Endothelial cell of umbilical vein (primary cell): ENCODE data around the gene DCAF6. TPM values are rescaled to one million over a fixed set of nuclear protein-coding genes. Genes with fewer than 3 reads are reported as not detected.
A peak's percentile ranks its signal among the peaks of the same experiment; 100 is the strongest.
"Not testable (repeated sequence)": the region's sequence is repeated elsewhere in the genome, so short reads cannot be mapped to it uniquely, and the experiment has no call there.

ENCODE experiments used
- Bru-seq: library from RNA; stranded (reverse); fragments of 400-500 nt; gene quantifications from one replicate; lab custom pipeline; 2021; lab: Mats Ljungman, UMichigan
- BruChase-seq, 2 experiments: library from RNA; stranded (reverse); fragments of 400-500 nt; gene quantifications; one replicate each; lab custom pipeline; 2021; lab: Mats Ljungman, UMichigan
- BruUV-seq: library from RNA; stranded (reverse); fragments of 400-500 nt; replicated peaks from 2 replicates; lab custom pipeline; 2021; lab: Mats Ljungman, UMichigan
- CTCF ChIA-PET: fragments of 300-600, 350-600 bp; sonication (Branson Sonifier 250); formaldehyde crosslinking; loops from one replicate; lab custom pipeline; 2021; ENCODE audit warnings: antibody characterized with exemption, inconsistent platforms; lab: Charles Lee
- POLR2A ChIA-PET: fragments of 300-600, 350-600 bp; sonication (Branson Sonifier 250); formaldehyde crosslinking; loops from one replicate; lab custom pipeline; 2021; ENCODE audit warnings: antibody characterized with exemption, inconsistent platforms; lab: Charles Lee
- DNase-seq: peaks from one replicate; pipeline ENCODE4 v3.0.0-alpha.2; 2011; ENCODE audit warnings: low read depth, low spot score
- FAIRE-seq: peaks from 2 replicates; lab custom pipeline; 2011; peaks lifted over from hg19 to GRCh38; lab: Jason Lieb, UNC
- H2AFZ ChIP-seq: 2 replicates; pipeline ENCODE4 v1.6.0; 2012; ENCODE audit warnings: low read depth, low read length, control low read depth, inconsistent platforms
- H3K27ac ChIP-seq: 2 replicates; pipeline ENCODE4 v1.5.1; 2011; ENCODE audit warnings: low read depth, mild to moderate bottlenecking, control low read depth, low read length, moderate library complexity; ENCODE audit not compliant: insufficient read depth
- H3K27me3 ChIP-seq, 2 experiments: 2 replicates each; pipeline versions ENCODE4 v1.6.0 to v1.6.1; 2011; ENCODE audit warnings: low read length in 2 of 2, mixed read lengths in 1 of 2; ENCODE audit not compliant: control insufficient read depth in 2 of 2, insufficient read depth in 2 of 2
- H3K36me3 ChIP-seq, 2 experiments: 2 replicates in 1 of 2; 3 replicates in 1 of 2; pipeline ENCODE4 v1.5.1; 2011; ENCODE audit warnings: low read length in 2 of 2, mild to moderate bottlenecking in 1 of 2, moderate library complexity in 1 of 2; ENCODE audit not compliant: control insufficient read depth in 2 of 2, insufficient read depth in 2 of 2; ENCODE audit errors: extremely low read depth in 1 of 2
- H3K4me1 ChIP-seq: 3 replicates; pipeline ENCODE4 v1.5.1; 2011; ENCODE audit warnings: mild to moderate bottlenecking, low read length; ENCODE audit not compliant: control insufficient read depth, insufficient read depth; ENCODE audit errors: extremely low read depth
- H3K4me2 ChIP-seq: 2 replicates; pipeline ENCODE4 v1.6.1; 2011; ENCODE audit warnings: low read length, control low read depth, mixed read lengths; ENCODE audit not compliant: insufficient read depth
- H3K4me3 ChIP-seq, 3 experiments: fragments of 200-600 bp in 1 of 3; sonication (generic), shearing (Covaris generic) in 1 of 3; replicated peaks in 1 of 3; 2 replicates each; pipeline ENCODE4 v1.5.1; 2011 to 2016; ENCODE audit warnings: control low read depth in 3 of 3, low read length in 3 of 3, mild to moderate bottlenecking in 2 of 3, inconsistent platforms in 1 of 3, low read depth in 1 of 3, moderate library complexity in 1 of 3; ENCODE audit not compliant: insufficient read depth in 1 of 3
- H3K79me2 ChIP-seq: 2 replicates; pipeline ENCODE4 v1.6.0; 2012; ENCODE audit warnings: low read length, inconsistent platforms; ENCODE audit not compliant: control insufficient read depth, insufficient read depth
- H3K9ac ChIP-seq: replicated peaks from 2 replicates; pipeline ENCODE3; 2011; ENCODE audit warnings: low read length, control low read depth; ENCODE audit not compliant: insufficient read depth; ENCODE audit errors: extremely low read depth
- H3K9me1 ChIP-seq: replicated peaks from 3 replicates; pipeline ENCODE4 v1.6.0; 2011; ENCODE audit warnings: mild to moderate bottlenecking, low read length; ENCODE audit not compliant: control insufficient read depth, insufficient read depth; ENCODE audit errors: extremely low read depth
- H3K9me3 ChIP-seq: replicated peaks from 2 replicates; pipeline ENCODE4 v1.5.1; 2012; ENCODE audit warnings: low read length, inconsistent platforms; ENCODE audit not compliant: control insufficient read depth, insufficient read depth
- H4K20me1 ChIP-seq: replicated peaks from 2 replicates; pipeline ENCODE3; 2011; ENCODE audit warnings: mild to moderate bottlenecking, low read length; ENCODE audit not compliant: control insufficient read depth, insufficient read depth; ENCODE audit errors: extremely low read depth
- FOS ChIP-seq: IDR thresholded peaks from 2 replicates; pipeline ENCODE4 v1.6.1; 2011; ENCODE audit warnings: mild to moderate bottlenecking, low read length, moderate library complexity, borderline replicate concordance; ENCODE audit not compliant: insufficient read depth
- POLR2A ChIP-seq: IDR thresholded peaks from 2 replicates; pipeline ENCODE4 v1.6.1; 2012; ENCODE audit warnings: low read depth, mild to moderate bottlenecking, control low read depth, low read length
- POLR2AphosphoS5 ChIP-seq: IDR thresholded peaks from 2 replicates; pipeline ENCODE4 v1.6.1; 2012; ENCODE audit warnings: low read depth, mild to moderate bottlenecking, control low read depth, low read length, moderate library complexity; ENCODE audit not compliant: insufficient read depth
- dilution Hi-C: fragments of 300-500 bp; cut with MboI; formaldehyde crosslinking; loops from one replicate; pipeline ENCODE4 v1.15.0; 2019; ENCODE audit warnings: low sequenced_read_pairs; ENCODE audit not compliant: extremely low pct_ligation_motif_present
- intact Hi-C: fragments of 100-400 bp; cut with micrococcal nuclease; formaldehyde crosslinking; loops from one replicate; pipeline ENCODE4 v1.10.0; 2022
- long read RNA-seq: library from polyadenylated mRNA; stranded (forward); transcript quantifications from one replicate; pipeline ENCODE4 v2.0.0, GENCODE V29; 2021
- polyA minus RNA-seq, 3 experiments: library from RNA; depleted of rRNA, polyadenylated mRNA; stranded (reverse); fragments of >200 nt; gene quantifications; 1 replicate in 1 of 3; 2 replicates in 2 of 3; pipeline ENCODE4 v1.2.3, GENCODE V29; 2011
- polyA plus RNA-seq, 4 experiments: library from polyadenylated mRNA; depleted of rRNA in 3 of 4; stranded (reverse) in 3 of 4; unstranded in 1 of 4; fragments of >200 nt; gene quantifications; 2 replicates each; pipeline versions ENCODE4 v1.2.1 to v1.2.3, GENCODE V29; 2011 to 2012; ENCODE audit warnings: missing spikeins in 1 of 4
- total RNA-seq: library from RNA; stranded (reverse); gene quantifications from 2 replicates; pipeline ENCODE4 v1.2.3, GENCODE V29; 2021

Gene DCAF6
- 38.7 and 39.4 TPM in 2 replicates for total RNA-seq
- polyA plus RNA-seq: 25.7 and 28.6 TPM in 2 replicates
- 33.4 and 40.6 TPM in 2 replicates for polyA plus RNA-seq (2011; cell fraction: cytosol; rRNA removed)
- polyA plus RNA-seq (2011; cell fraction: nucleus; rRNA removed): 40.2 and 43.9 TPM in 2 replicates
- 29.5 and 35.6 TPM in 2 replicates for polyA plus RNA-seq (2012)
- polyA minus RNA-seq: 42.6 and 56.8 TPM in 2 replicates
- 29.5 TPM for polyA minus RNA-seq (2011; cell fraction: cytosol; rRNA and poly(A)+ RNA removed)
- polyA minus RNA-seq (2011; cell fraction: nucleus; rRNA and poly(A)+ RNA removed): 77.7 and 106 TPM in 2 replicates
- Bru-seq, nascent RNA: percentile 84 among the genes with signal in this experiment
- BruChase-seq, experiment 1, labeled RNA remaining after a 6-hour chase: percentile 73 among the genes with signal in this experiment
- percentile 79 among the genes with signal in this experiment for BruChase-seq, experiment 2, labeled RNA remaining after a 2-hour chase
- long read RNA-seq, transcript DCAF6-201 (19 exons, 3,186 nt): major isoform, 85 of 129 reads
- long read RNA-seq, transcript DCAF6-203 (20 exons, 3,302 nt): minor isoform, 11 of 129 reads
- long read RNA-seq, partial matches to known transcripts: 6 of 129 reads
- long read RNA-seq, other reads (novel, unspliced or antisense): 27 of 129 reads

GRCh38 chr1:167936068-167936929 is at the start of gene DCAF6:
TSS of gene DCAF6 (plus strand) at chr1:167936683. CDS start at chr1:167936912, 229 bp downstream.
- TF ChIP-seq FOS: no peak
- TF ChIP-seq POLR2AphosphoS5: peak; percentile 77
- peak; percentile 89 for TF ChIP-seq POLR2A
- intact Hi-C loops: loop anchor here (1.0 to 5.0 kb wide), 8 partner anchors 9 to 325 kb away; partner anchors contain the start of gene MPZL1
- Histone ChIP-seq H3K4me1 (peaks cover 18% of the 10 kb centered on the region), H4K20me1 (no peaks in the 10 kb centered on the region), H2AFZ (peak within 1 kb of the TSS; percentile 85), H3K27ac (peak within 1 kb of the TSS; percentile 93), H3K9ac (peak within 1 kb of the TSS; percentile 95), H3K36me3 (no peaks in the 10 kb centered on the region), H3K9me1 (no peaks in the 10 kb centered on the region), H3K27me3 (no peaks in the 10 kb centered on the region), H3K4me3 (peak within 1 kb of the TSS; percentile 87 to 95 (median 93)), H3K4me2 (peak within 1 kb of the TSS; percentile 97), H3K79me2 (peaks cover 47% of the 10 kb centered on the region), H3K9me3 (no peaks in the 10 kb centered on the region)
- POLR2A ChIA-PET: interaction anchor here (0.7 to 1.5 kb wide), 3 partner anchors 8 to 146 kb away, joined by 3 to 7 read pairs (median 4); no protein-coding TSS in a partner anchor
- FAIRE-seq: peak; percentile 96
- peak; percentile 99 for DNase-seq
- dilution Hi-C loops: no loop called here
- CTCF ChIA-PET: interaction anchor here (0.9 to 3.7 kb wide), 10 partner anchors 25 to 248 kb away, joined by 3 to 49 read pairs (median 4); no protein-coding TSS in a partner anchor
- BruUV-seq: no TSS peak

GRCh38 chr1:167887187-167887586 is 49.3 kb upstream of the DCAF6 start:
- H3K27ac ChIP-seq, H3K9me1 ChIP-seq, H3K36me3 ChIP-seq, H4K20me1 ChIP-seq, DNase-seq, BruUV-seq, H3K79me2 ChIP-seq, H3K9me3 ChIP-seq, H3K4me2 ChIP-seq, H3K9ac ChIP-seq, H2AFZ ChIP-seq, FAIRE-seq, H3K4me1 ChIP-seq, CTCF ChIA-PET, POLR2A ChIA-PET, dilution Hi-C loops, H3K27me3 ChIP-seq, H3K4me3 ChIP-seq: not testable (repeated sequence)
- intact Hi-C loops: loop anchor here (5.0 kb wide), 1 partner anchor 50 kb away; no protein-coding TSS in a partner anchor
